ENCODE measurements around the gene ASTN2.

- no peak for TF ChIP-seq CTCF (conservative IDR thresholded peaks at IDR 0.05 in 1 of 2, IDR thresholded peaks at IDR 0.05 in 1 of 2; ENCODE audit: extremely low read depth in 1 of 2, insufficient read depth in 1 of 2, low read depth in 1 of 2, low read length in 2 of 2)
- no peak for TF ChIP-seq EZH2 (IDR thresholded peaks at IDR 0.05; ENCODE audit: borderline replicate concordance, low read length)
Observed at GRCh38 chr9:116883676-116884075, 531.2 kb downstream of the ASTN2 start.
